ENCODE results near the gene HAAO. TPM values are rescaled to one million over a fixed set of nuclear protein-coding genes. Genes with fewer than 3 reads are reported as not detected.

Gene HAAO
- total RNA-seq, 1 experiment from 2014 or later: 4.7 TPM

DNA sequence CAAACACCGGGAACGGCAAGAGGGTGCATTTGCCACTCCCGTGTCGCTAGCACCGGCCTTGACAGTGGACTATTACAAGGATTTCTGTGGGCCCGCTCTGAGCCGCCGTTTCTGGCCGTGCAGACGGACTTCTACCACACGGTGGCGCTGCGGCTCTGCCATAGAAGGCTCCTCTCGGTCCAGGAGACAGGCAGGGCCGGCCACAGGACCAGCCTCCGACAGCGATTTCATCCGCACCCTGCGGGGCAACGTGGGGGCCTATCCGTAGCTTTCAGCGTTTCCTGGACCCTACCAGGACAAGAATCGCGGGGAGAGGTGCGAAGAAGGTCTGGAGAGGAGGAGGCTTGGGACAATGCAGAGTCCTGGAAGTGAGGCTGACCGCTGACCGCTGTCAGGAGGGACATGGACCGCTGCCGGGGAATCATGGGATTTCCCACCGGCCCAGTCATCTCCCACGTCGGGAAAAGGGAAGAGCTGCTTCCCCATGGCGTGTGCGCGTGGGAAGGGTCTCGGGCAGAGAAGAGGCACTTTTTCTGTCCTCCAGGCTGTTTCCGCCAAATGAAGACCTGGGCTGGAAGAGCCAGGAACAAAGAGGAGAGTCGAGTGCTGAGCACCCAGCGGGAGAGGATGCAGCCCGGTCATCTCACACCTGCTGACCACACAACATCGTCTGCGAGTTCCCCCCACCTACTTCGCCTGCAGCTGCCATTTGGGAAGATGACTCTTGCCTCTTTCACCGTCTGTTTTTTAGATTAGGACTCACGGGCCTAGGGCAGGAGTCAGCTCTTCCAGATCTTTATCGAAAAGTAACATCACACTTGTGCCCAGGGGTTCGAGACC is 35.5 kb upstream of the HAAO start:
- H3K27ac ChIP-seq: no peak overlapping the region
- H3K36me3 ChIP-seq: no peaks in the 10 kb centered on the region
- peak; percentile 89 to 96 for DNase-seq
- H3K27me3 ChIP-seq: peaks cover 3% of the 10 kb centered on the region; the same call in 1 of the 2 replicates
- H3K4me1 ChIP-seq: peaks cover 21% of the 10 kb centered on the region
- no peaks in the 10 kb centered on the region for H3K9me3 ChIP-seq (replicated peaks)
- H3K4me3 ChIP-seq: peak overlapping the region; percentile 53

- H3K4me1 ChIP-seq: peaks cover 21% of the 10 kb centered on the region
- no peaks in the 10 kb centered on the region for H3K36me3 ChIP-seq
- DNase-seq: no peak
- H3K4me3 ChIP-seq: no peak overlapping the region
- peaks cover 3% of the 10 kb centered on the region; the same call in 1 of the 2 replicates for H3K27me3 ChIP-seq
- no peaks in the 10 kb centered on the region for H3K9me3 ChIP-seq (replicated peaks)
- H3K27ac ChIP-seq: no peak overlapping the region
Observed at GRCh38 chr2:42826231-42826630, 33.8 kb upstream of the HAAO start.

DNA sequence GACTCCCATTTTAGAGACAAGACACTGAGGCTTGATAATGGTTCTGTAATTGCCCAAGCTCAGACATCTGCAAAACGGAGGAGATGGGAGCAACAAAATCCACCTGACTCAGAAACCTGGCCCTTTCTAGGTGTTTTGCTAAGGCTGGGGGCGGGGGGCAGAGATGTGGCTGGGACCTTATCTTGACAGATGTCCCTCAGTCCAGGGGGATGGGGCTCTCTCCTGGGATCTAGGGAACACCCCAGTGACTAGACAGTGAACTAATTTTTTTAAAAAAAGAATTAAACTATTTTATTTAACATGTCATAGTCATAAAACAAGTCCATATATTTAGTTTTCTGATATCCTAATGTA is 32.0 kb upstream of the HAAO start:
- Histone ChIP-seq H3K4me1 (peaks cover 8% of the 10 kb centered on the region; the same call in 1 of the 2 replicates), H3K4me3 (no peak overlapping the region), H3K36me3 (no peaks in the 10 kb centered on the region), H3K9me3 (replicated peaks) (no peaks in the 10 kb centered on the region), H3K27ac (no peak overlapping the region), H3K27me3 (peaks cover 3% of the 10 kb centered on the region; the same call in 1 of the 2 replicates)
- no peak for DNase-seq

- H3K27ac ChIP-seq: no peak overlapping the region
- no peaks in the 10 kb centered on the region for H3K36me3 ChIP-seq
- H3K27me3 ChIP-seq: peaks cover 3% of the 10 kb centered on the region; the same call in 1 of the 2 replicates
- peaks cover 3% of the 10 kb centered on the region; the same call in 1 of the 2 replicates for H3K4me1 ChIP-seq
- no peak overlapping the region for H3K4me3 ChIP-seq
- DNase-seq: no peak
- no peaks in the 10 kb centered on the region for H3K9me3 ChIP-seq (replicated peaks)
Observed at GRCh38 chr2:42823744-42824453, 31.5 kb upstream of the HAAO start.

DNA sequence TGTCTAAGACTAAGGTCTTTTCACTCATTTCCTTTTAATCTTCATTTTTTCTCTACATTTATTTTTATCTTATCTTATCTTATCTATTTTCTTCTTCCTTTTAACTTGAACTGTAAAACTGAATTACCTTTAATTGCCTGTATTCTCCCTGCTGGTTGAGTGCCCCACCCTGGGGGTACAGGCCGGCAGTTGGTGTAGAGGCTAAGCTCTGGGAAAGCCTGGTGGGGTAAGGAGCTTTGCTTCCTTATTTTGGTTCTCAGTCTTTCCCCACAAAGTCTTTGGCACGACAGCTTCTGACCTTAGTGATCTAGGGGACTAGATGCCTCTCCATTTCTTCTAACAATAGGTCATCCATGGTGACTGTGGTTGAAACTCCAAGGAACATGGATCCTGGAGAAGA is 26.8 kb upstream of the HAAO start:
- Histone ChIP-seq H3K9me3 (replicated peaks) (peaks cover 7% of the 10 kb centered on the region), H3K36me3 (no peaks in the 10 kb centered on the region), H3K4me3 (no peak overlapping the region), H3K27ac (no peak overlapping the region), H3K4me1 (no peaks in the 10 kb centered on the region), H3K27me3 (peaks cover 3% of the 10 kb centered on the region; the same call in 1 of the 2 replicates)
- DNase-seq: no peak

DNA sequence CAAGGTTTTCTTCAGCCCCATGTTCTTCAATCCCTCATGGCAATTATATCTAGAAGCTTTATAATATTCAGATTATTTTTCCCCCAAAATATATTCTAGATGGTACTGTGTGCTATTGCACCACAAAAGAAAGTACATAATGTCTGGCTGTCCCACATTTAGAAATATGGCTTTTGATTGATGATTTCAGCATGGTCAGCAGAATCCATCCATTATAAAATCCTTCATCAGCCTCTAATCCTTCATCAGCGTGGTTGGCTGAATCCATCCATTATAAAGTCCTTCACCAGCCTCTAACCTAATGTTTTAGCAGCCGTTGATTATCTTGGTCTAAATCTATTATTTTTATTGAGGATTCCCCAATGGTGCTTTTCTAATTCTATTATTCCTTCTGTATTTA is 23.3 kb upstream of the HAAO start:
- H3K27ac ChIP-seq: no peak overlapping the region
- H3K36me3 ChIP-seq: no peaks in the 10 kb centered on the region
- no peak overlapping the region for H3K4me3 ChIP-seq
- DNase-seq: no peak
- no peaks in the 10 kb centered on the region for H3K4me1 ChIP-seq
- no peaks in the 10 kb centered on the region for H3K27me3 ChIP-seq
- H3K9me3 ChIP-seq (replicated peaks): peaks cover 10% of the 10 kb centered on the region

GRCh38 chr2:42813763-42814162 is 21.4 kb upstream of the HAAO start:
- H3K27ac ChIP-seq: no peak overlapping the region
- H3K36me3 ChIP-seq: no peaks in the 10 kb centered on the region
- H3K4me1 ChIP-seq: peaks cover 4% of the 10 kb centered on the region
- no peaks in the 10 kb centered on the region for H3K27me3 ChIP-seq
- no peak overlapping the region for H3K4me3 ChIP-seq
- DNase-seq: no peak
- H3K9me3 ChIP-seq (replicated peaks): peaks cover 10% of the 10 kb centered on the region

- Histone ChIP-seq H3K36me3 (no peaks in the 10 kb centered on the region), H3K4me1 (peaks cover 6% of the 10 kb centered on the region), H3K27me3 (no peaks in the 10 kb centered on the region), H3K9me3 (replicated peaks) (peaks cover 10% of the 10 kb centered on the region; the same call in 1 of the 2 replicates), H3K27ac (no peak overlapping the region), H3K4me3 (no peak overlapping the region)
- DNase-seq: peak in 1 of 2 experiments; percentile 54
Observed at GRCh38 chr2:42812899-42813479, 20.6 kb upstream of the HAAO start.

DNA sequence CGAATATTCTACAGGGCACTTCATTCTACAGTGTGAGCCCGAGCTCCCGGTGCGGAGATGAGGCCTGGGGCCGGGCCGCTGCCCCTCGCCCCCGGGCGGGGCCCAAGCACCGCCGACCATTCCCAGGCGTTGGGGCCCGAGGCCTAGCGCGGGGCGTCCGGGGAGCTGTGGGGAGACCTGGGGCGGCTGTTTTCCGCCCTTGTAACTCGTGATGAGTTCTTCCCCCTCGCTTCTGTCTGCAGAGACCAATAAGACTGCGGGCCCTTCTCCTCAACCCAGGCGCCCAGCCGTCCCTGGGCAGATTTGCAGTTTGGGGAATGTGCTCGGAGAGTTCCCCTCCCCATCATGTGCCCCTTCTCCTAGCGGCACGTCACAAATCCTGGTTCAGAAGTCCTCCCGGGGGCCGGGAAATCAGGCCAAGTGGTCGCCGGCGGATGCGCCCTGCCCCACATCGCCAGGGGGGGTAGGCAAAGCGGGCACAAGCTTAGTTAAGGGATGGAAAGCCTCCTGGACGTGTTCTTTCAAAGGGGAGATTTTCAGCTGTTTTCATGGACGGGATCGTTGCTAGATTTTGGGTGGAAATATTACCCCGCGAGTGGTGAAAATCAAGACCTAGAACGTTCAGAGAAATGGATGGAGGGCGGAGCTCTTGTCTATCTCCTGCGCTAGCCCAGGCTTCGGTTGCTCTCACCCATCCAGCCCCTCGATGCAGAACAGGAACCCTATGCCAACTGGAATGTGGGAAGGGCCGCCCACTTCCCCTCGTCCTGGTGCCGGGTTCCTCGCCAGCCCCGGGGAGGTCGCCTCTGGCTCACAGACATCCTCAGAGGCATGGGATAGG is 18.8 kb upstream of the HAAO start:
- H3K9me3 ChIP-seq (replicated peaks): 0 out of 2 replicates have a peak, but pooled peaks cover 4% of the 10 kb centered on the region
- no peaks in the 10 kb centered on the region for H3K27me3 ChIP-seq
- H3K4me1 ChIP-seq: peaks cover 6% of the 10 kb centered on the region
- peak; percentile 94 to 95 for DNase-seq
- peak overlapping the region; percentile 91 for H3K4me3 ChIP-seq
- no peaks in the 10 kb centered on the region for H3K36me3 ChIP-seq
- peak overlapping the region; percentile 97 for H3K27ac ChIP-seq

- Histone ChIP-seq H3K27me3 (no peaks in the 10 kb centered on the region), H3K27ac (peak overlapping the region; percentile 97), H3K36me3 (no peaks in the 10 kb centered on the region), H3K4me1 (peaks cover 6% of the 10 kb centered on the region), H3K4me3 (peak overlapping the region; percentile 91), H3K9me3 (replicated peaks) (0 out of 2 replicates have a peak, but pooled peaks cover 4% of the 10 kb centered on the region)
- DNase-seq: peak; percentile 97 to 98
Observed at GRCh38 chr2:42810121-42810970, 18.0 kb upstream of the HAAO start.

DNA sequence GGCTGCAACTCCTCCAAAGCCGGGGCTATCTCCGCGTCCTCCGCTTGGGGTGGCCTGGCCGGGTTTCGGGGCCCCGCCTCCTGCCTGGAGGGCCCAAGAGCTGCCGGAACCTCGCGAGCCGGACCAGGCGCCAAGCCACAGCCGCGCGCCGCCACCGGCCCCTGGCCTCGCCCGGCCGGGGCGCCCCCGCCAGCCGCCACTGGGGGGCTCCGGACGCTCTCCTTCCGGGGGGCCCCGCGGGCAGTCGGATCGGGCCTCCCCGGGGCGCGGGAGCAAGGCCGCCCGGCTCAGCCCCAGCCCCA is 17.4 kb upstream of the HAAO start:
- Histone ChIP-seq H3K4me3 (peak overlapping the region; percentile 91), H3K9me3 (replicated peaks) (0 out of 2 replicates have a peak, but pooled peaks cover 4% of the 10 kb centered on the region), H3K27ac (peak overlapping the region; percentile 97), H3K27me3 (no peaks in the 10 kb centered on the region), H3K4me1 (peaks cover 6% of the 10 kb centered on the region), H3K36me3 (no peaks in the 10 kb centered on the region)
- peak; percentile 91 for DNase-seq

- Histone ChIP-seq H3K27me3 (no peaks in the 10 kb centered on the region), H3K36me3 (no peaks in the 10 kb centered on the region), H3K4me1 (peaks cover 6% of the 10 kb centered on the region), H3K4me3 (peak overlapping the region; percentile 91), H3K9me3 (replicated peaks) (0 out of 2 replicates have a peak, but pooled peaks cover 4% of the 10 kb centered on the region), H3K27ac (peak overlapping the region; percentile 97)
- DNase-seq: peak; percentile 51 to 68
Observed at GRCh38 chr2:42809131-42809818, 16.9 kb upstream of the HAAO start.

GRCh38 chr2:42808301-42808700 is 15.9 kb upstream of the HAAO start:
- Histone ChIP-seq H3K4me1 (peaks cover 6% of the 10 kb centered on the region), H3K9me3 (replicated peaks) (no peaks in the 10 kb centered on the region), H3K4me3 (no peak overlapping the region), H3K27me3 (no peaks in the 10 kb centered on the region), H3K36me3 (no peaks in the 10 kb centered on the region), H3K27ac (no peak overlapping the region)
- no peak for DNase-seq
